ENCODE results near the gene SCARF2.

The SCARF2 gene

GRCh38 chr22:20441631-20442484, 4.2 kb upstream of the SCARF2 start:
- Histone ChIP-seq H3K4me3 (ENCODE audit: low read depth, low read length) (no peak overlapping the region), H3K36me3 (ENCODE audit: control insufficient read depth in 2 of 2, insufficient read depth in 1 of 2, low read length in 2 of 2) (peaks cover 12 to 55% of the 10 kb centered on the region in 2 experiments; a peak in 2 of 3 replicates), H3K9me3 (ENCODE audit: control insufficient read depth, insufficient read depth, low read depth, low read length) (no peaks in the 10 kb centered on the region), H3K27ac (ENCODE audit: extremely low read depth, low read depth, low read length) (no peak overlapping the region), H3K4me1 (ENCODE audit: control insufficient read depth, insufficient read depth, low read length) (no peaks in the 10 kb centered on the region)
- TF ChIP-seq ZIC2 (tag by site-specific recombination; IDR thresholded peaks at IDR 0.05) (0 out of 2 replicates have a peak, but pooled peaks have one; percentile 5), ZNF707 (tag by site-specific recombination; IDR thresholded peaks at IDR 0.05) (no peak), ZBTB7A (tag by site-specific recombination; IDR thresholded peaks at IDR 0.05; ENCODE audit: low read depth) (no peak)
- POLR2A ChIA-PET = no interaction called here
- CTCF ChIA-PET = interaction anchor here (1.6 kb wide), 1 partner anchor 24 kb away, joined by 6 read pairs; no protein-coding TSS in a partner anchor

- ChIA-PET POLR2A (no interaction called here), CTCF (interaction anchor here (0.6 to 1.6 kb wide), 3 partner anchors 9 to 23 kb away, joined by 3 to 6 read pairs (median 5); no protein-coding TSS in a partner anchor)
- H3K36me3 ChIP-seq (ENCODE audit: control insufficient read depth in 2 of 2, insufficient read depth in 1 of 2, low read length in 2 of 2) = peaks cover 12 to 46% of the 10 kb centered on the region in 2 experiments; a peak in 2 of 3 replicates
- H3K27ac ChIP-seq (ENCODE audit: extremely low read depth, low read depth, low read length) = no peak overlapping the region
- peak; percentile 71 for TF ChIP-seq ZIC2 (tag by site-specific recombination; IDR thresholded peaks at IDR 0.05)
- 0 out of 2 replicates have a peak, but pooled peaks have one; percentile 10 for TF ChIP-seq SCRT2 (tag by site-specific recombination; IDR thresholded peaks at IDR 0.05)
- no peak for TF ChIP-seq ZNF76 (tag by site-specific recombination; IDR thresholded peaks at IDR 0.05; ENCODE audit: borderline replicate concordance, low read depth)
- TF ChIP-seq GLIS2 (tag by site-specific recombination; IDR thresholded peaks at IDR 0.05) = peak; percentile 44
- no peak for TF ChIP-seq ZBTB6 (tag by site-specific recombination; IDR thresholded peaks at IDR 0.05)
- H3K4me3 ChIP-seq (ENCODE audit: low read depth, low read length) = no peak overlapping the region
- H3K9me3 ChIP-seq (ENCODE audit: control insufficient read depth, insufficient read depth, low read depth, low read length) = no peaks in the 10 kb centered on the region
- no peaks in the 10 kb centered on the region for H3K4me1 ChIP-seq (ENCODE audit: control insufficient read depth, insufficient read depth, low read length)
These were observed 3.3 kb upstream of the SCARF2 start for GRCh38 chr22:20440637-20441591.

GRCh38 chr22:20439928-20440575, 2.4 kb upstream of the SCARF2 start:
- ChIA-PET CTCF (interaction anchor here (1.4 to 1.6 kb wide), 2 partner anchors 17 to 22 kb away, joined by 5 to 6 read pairs; no protein-coding TSS in a partner anchor), POLR2A (no interaction called here)
- Histone ChIP-seq H3K4me1 (ENCODE audit: control insufficient read depth, insufficient read depth, low read length) (no peaks in the 10 kb centered on the region), H3K9me3 (ENCODE audit: control insufficient read depth, insufficient read depth, low read depth, low read length) (no peaks in the 10 kb centered on the region), H3K4me3 (ENCODE audit: low read depth, low read length) (no peak overlapping the region), H3K36me3 (ENCODE audit: control insufficient read depth in 2 of 2, insufficient read depth in 1 of 2, low read length in 2 of 2) (peaks cover 4 to 43% of the 10 kb centered on the region in 2 experiments; a peak in 2 of 3 replicates), H3K27ac (ENCODE audit: extremely low read depth, low read depth, low read length) (no peak overlapping the region)
- no peak for TF ChIP-seq KLF1 (tag by site-specific recombination; IDR thresholded peaks at IDR 0.05)
- TF ChIP-seq ZIC2 (tag by site-specific recombination; IDR thresholded peaks at IDR 0.05) = no peak
- TF ChIP-seq ZSCAN16 (tag by site-specific recombination; IDR thresholded peaks at IDR 0.05) = no peak
- TF ChIP-seq OVOL3 (tag by site-specific recombination; IDR thresholded peaks at IDR 0.05) = no peak
- no peak for TF ChIP-seq ZNF555 (tag by site-specific recombination; conservative IDR thresholded peaks at IDR 0.05)
- TF ChIP-seq ZNF214 (tag by site-specific recombination; IDR thresholded peaks at IDR 0.05; ENCODE audit: borderline replicate concordance) = no peak
- TF ChIP-seq KLF17 (tag by site-specific recombination; IDR thresholded peaks at IDR 0.05) = no peak
- TF ChIP-seq ELK4 (IDR thresholded peaks at IDR 0.05; ENCODE audit: borderline replicate concordance, low read depth, low read length) = no peak
- no peak for TF ChIP-seq ZNF777 (tag by site-specific recombination; IDR thresholded peaks at IDR 0.05; ENCODE audit: borderline replicate concordance)
- no peak for TF ChIP-seq ZNF600 (tag by site-specific recombination; IDR thresholded peaks at IDR 0.05)
- TF ChIP-seq PBX3 (CRISPR knock-in tag; IDR thresholded peaks at IDR 0.05) = no peak
- no peak for TF ChIP-seq ZNF335 (tag by site-specific recombination; conservative IDR thresholded peaks at IDR 0.05)
- TF ChIP-seq ZFP41 (tag by site-specific recombination; IDR thresholded peaks at IDR 0.05; ENCODE audit: borderline replicate concordance) = no peak
- no peak for TF ChIP-seq ZNF785 (tag by site-specific recombination; IDR thresholded peaks at IDR 0.05)
- no peak for TF ChIP-seq ZNF416 (tag by site-specific recombination; IDR thresholded peaks at IDR 0.05)

All from HEK293 (cell line).